ENCODE results near the gene NFKBIL1. TPM values are rescaled to one million over a fixed set of nuclear protein-coding genes. Genes with fewer than 3 reads are reported as not detected.

NFKBIL1 gene
- total and polyA plus RNA-seq, 4 experiments from 2014 or later, result 5.7 to 13.3 (median 8.6) TPM

- ChIA-PET POLR2A (ENCODE audit: partially characterized antibody) (interaction anchor here (0.6 to 52.5 kb wide), 15 partner anchors 7 to 1270 kb away, joined by 3 to 3597 read pairs (median 5); partner anchors contain the start of genes ABHD16A, ATP6V1G2, BAG6 and DDX39B), CTCF (ENCODE audit: partially characterized antibody) (interaction anchor here (0.5 to 19.7 kb wide), 7 partner anchors 18 to 255 kb away, joined by 3 to 962 read pairs (median 6); partner anchors contain the start of genes ATP6V1G2, DDX39B, LST1 and NCR3)
- Mint-ChIP-seq H3K36me3 (peaks cover 30 to 52% of the 10 kb centered on the region in 2 donors), H3K27me3 (no peaks in the 10 kb centered on the region), H3K4me1 (peaks cover 58 to 97% (median 73%) of the 10 kb centered on the region in 4 donors), H3K4me3 (peak within 1 kb of the TSS; percentile 88 to 100 (median 98)), H3K27ac (peak within 1 kb of the TSS; percentile 96 to 100 (median 99)), H3K9me3 (peaks cover 0 to 4% (median 0%) of the 10 kb centered on the region in 8 donors)
- DNase-seq, result peak; percentile 71 to 92 (median 74)
- Histone ChIP-seq H3K36me3 (ENCODE audit: insufficient read depth, low read length) (peaks cover 12% of the 10 kb centered on the region), H3K27ac (ENCODE audit: low read depth, low read length) (peak within 1 kb of the TSS; percentile 83), H3K9me3 (ENCODE audit: control insufficient read depth in 1 of 2, low read length in 2 of 2) (no peaks in the 10 kb centered on the region), H3K4me1 (ENCODE audit: insufficient read depth, low read length) (peaks cover 82% of the 10 kb centered on the region), H3K27me3 (ENCODE audit: insufficient read depth, low read length) (no peaks in the 10 kb centered on the region), H3K4me3 (ENCODE audit: low read length in 2 of 2) (peak within 1 kb of the TSS; percentile 87 to 99)
- intact Hi-C loops (cut with micrococcal nuclease), result no loop called here
Measured at GRCh38 chr6:31575335-31575901, 28.0 kb downstream of the NFKBIL1 start, which contains the start of gene TNF. TNF (plus strand) TSS chr6:31575565; CDS start chr6:31575742, 177 bp downstream.

DNA sequence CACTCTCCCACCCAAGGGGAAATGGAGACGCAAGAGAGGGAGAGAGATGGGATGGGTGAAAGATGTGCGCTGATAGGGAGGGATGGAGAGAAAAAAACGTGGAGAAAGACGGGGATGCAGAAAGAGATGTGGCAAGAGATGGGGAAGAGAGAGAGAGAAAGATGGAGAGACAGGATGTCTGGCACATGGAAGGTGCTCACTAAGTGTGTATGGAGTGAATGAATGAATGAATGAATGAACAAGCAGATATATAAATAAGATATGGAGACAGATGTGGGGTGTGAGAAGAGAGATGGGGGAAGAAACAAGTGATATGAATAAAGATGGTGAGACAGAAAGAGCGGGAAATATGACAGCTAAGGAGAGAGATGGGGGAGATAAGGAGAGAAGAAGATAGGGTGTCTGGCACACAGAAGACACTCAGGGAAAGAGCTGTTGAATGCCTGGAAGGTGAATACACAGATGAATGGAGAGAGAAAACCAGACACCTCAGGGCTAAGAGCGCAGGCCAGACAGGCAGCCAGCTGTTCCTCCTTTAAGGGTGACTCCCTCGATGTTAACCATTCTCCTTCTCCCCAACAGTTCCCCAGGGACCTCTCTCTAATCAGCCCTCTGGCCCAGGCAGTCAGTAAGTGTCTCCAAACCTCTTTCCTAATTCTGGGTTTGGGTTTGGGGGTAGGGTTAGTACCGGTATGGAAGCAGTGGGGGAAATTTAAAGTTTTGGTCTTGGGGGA, 28.7 kb downstream of the NFKBIL1 start:
- H3K4me3 Mint-ChIP-seq, result peak overlapping the region; percentile 88 to 100 (median 98)
- Histone ChIP-seq H3K27ac (ENCODE audit: low read depth, low read length) (peak overlapping the region; percentile 83), H3K36me3 (ENCODE audit: insufficient read depth, low read length) (peaks cover 12% of the 10 kb centered on the region), H3K4me1 (ENCODE audit: insufficient read depth, low read length) (peaks cover 75% of the 10 kb centered on the region), H3K9me3 (ENCODE audit: control insufficient read depth in 1 of 2, low read length in 2 of 2) (no peaks in the 10 kb centered on the region), H3K4me3 (ENCODE audit: low read length in 2 of 2) (peak overlapping the region; percentile 87 to 99), H3K27me3 (ENCODE audit: insufficient read depth, low read length) (no peaks in the 10 kb centered on the region)
- H3K4me1 Mint-ChIP-seq, result peaks cover 55 to 97% (median 70%) of the 10 kb centered on the region in 4 donors
- H3K36me3 Mint-ChIP-seq, result peaks cover 37 to 58% of the 10 kb centered on the region in 2 donors
- ChIA-PET CTCF (ENCODE audit: partially characterized antibody) (interaction anchor here (0.5 to 19.7 kb wide), 7 partner anchors 17 to 254 kb away, joined by 3 to 962 read pairs (median 5); partner anchors contain the start of genes ATP6V1G2, DDX39B, LST1 and NCR3), POLR2A (ENCODE audit: partially characterized antibody) (interaction anchor here (0.6 to 52.5 kb wide), 22 partner anchors 6 to 1270 kb away, joined by 3 to 3597 read pairs (median 4); partner anchors contain the start of genes ABHD16A, ATP6V1G2, BAG6 and C6orf47)
- intact Hi-C loops (cut with micrococcal nuclease), result loop anchor here (1.0 kb wide), 1 partner anchor 8 kb away; no protein-coding TSS in a partner anchor
- H3K27me3 Mint-ChIP-seq, result no peaks in the 10 kb centered on the region
- peak in 1 of 5 donors; percentile 54 for DNase-seq
- peak overlapping the region; percentile 96 to 100 (median 99) for H3K27ac Mint-ChIP-seq
- peaks cover 0 to 4% (median 0%) of the 10 kb centered on the region in 8 donors for H3K9me3 Mint-ChIP-seq

DNA sequence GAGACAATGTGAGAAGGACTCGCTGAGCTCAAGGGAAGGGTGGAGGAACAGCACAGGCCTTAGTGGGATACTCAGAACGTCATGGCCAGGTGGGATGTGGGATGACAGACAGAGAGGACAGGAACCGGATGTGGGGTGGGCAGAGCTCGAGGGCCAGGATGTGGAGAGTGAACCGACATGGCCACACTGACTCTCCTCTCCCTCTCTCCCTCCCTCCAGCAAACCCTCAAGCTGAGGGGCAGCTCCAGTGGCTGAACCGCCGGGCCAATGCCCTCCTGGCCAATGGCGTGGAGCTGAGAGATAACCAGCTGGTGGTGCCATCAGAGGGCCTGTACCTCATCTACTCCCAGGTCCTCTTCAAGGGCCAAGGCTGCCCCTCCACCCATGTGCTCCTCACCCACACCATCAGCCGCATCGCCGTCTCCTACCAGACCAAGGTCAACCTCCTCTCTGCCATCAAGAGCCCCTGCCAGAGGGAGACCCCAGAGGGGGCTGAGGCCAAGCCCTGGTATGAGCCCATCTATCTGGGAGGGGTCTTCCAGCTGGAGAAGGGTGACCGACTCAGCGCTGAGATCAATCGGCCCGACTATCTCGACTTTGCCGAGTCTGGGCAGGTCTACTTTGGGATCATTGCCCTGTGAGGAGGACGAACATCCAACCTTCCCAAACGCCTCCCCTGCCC, 29.6 kb downstream of the NFKBIL1 start:
- peak overlapping the region; percentile 88 to 100 (median 98) for H3K4me3 Mint-ChIP-seq
- Histone ChIP-seq H3K27ac (ENCODE audit: low read depth, low read length) (peak overlapping the region; percentile 83), H3K27me3 (ENCODE audit: insufficient read depth, low read length) (no peaks in the 10 kb centered on the region), H3K36me3 (ENCODE audit: insufficient read depth, low read length) (peaks cover 12% of the 10 kb centered on the region), H3K9me3 (ENCODE audit: control insufficient read depth in 1 of 2, low read length in 2 of 2) (no peaks in the 10 kb centered on the region), H3K4me1 (ENCODE audit: insufficient read depth, low read length) (peaks cover 67% of the 10 kb centered on the region), H3K4me3 (ENCODE audit: low read length in 2 of 2) (peak overlapping the region; percentile 87 to 99)
- peak in 4 of 5 donors; percentile 49 to 64 (median 58) for DNase-seq
- H3K36me3 Mint-ChIP-seq, result peaks cover 46 to 65% of the 10 kb centered on the region in 2 donors
- H3K4me1 Mint-ChIP-seq, result peaks cover 47 to 97% (median 62%) of the 10 kb centered on the region in 4 donors
- H3K9me3 Mint-ChIP-seq, result peaks cover 0 to 4% (median 0%) of the 10 kb centered on the region in 8 donors
- H3K27me3 Mint-ChIP-seq, result no peaks in the 10 kb centered on the region
- ChIA-PET POLR2A (ENCODE audit: partially characterized antibody) (interaction anchor here (0.5 to 52.5 kb wide), 17 partner anchors 6 to 321 kb away, joined by 3 to 3597 read pairs (median 4); partner anchors contain the start of genes ATP6V1G2, BAG6, C6orf47 and DDX39B), CTCF (ENCODE audit: partially characterized antibody) (interaction anchor here (1.1 to 19.7 kb wide), 4 partner anchors 16 to 253 kb away, joined by 5 to 962 read pairs (median 300); partner anchors contain the start of genes ATP6V1G2, LST1, NCR3 and NFKBIL1)
- peak overlapping the region; percentile 96 to 100 (median 99) for H3K27ac Mint-ChIP-seq
- intact Hi-C loops (cut with micrococcal nuclease), result loop anchor here (1.0 kb wide), 1 partner anchor 9 kb away; no protein-coding TSS in a partner anchor

GRCh38 chr6:31577579-31577966, 30.2 kb downstream of the NFKBIL1 start:
- peaks cover 44 to 97% (median 61%) of the 10 kb centered on the region in 4 donors for H3K4me1 Mint-ChIP-seq
- no peak for DNase-seq
- H3K9me3 Mint-ChIP-seq, result peaks cover 0 to under 1% (median 0%) of the 10 kb centered on the region in 8 donors
- no peaks in the 10 kb centered on the region for H3K27me3 Mint-ChIP-seq
- peak overlapping the region; percentile 88 to 100 (median 98) for H3K4me3 Mint-ChIP-seq
- peak overlapping the region; percentile 87 to 99 for H3K4me3 ChIP-seq (ENCODE audit: low read length in 2 of 2)
- peaks cover 67% of the 10 kb centered on the region for H3K4me1 ChIP-seq (ENCODE audit: insufficient read depth, low read length)
- ChIA-PET CTCF (ENCODE audit: partially characterized antibody) (interaction anchor here (1.1 to 19.7 kb wide), 4 partner anchors 16 to 252 kb away, joined by 5 to 962 read pairs (median 300); partner anchors contain the start of genes ATP6V1G2, LST1, NCR3 and NFKBIL1), POLR2A (ENCODE audit: partially characterized antibody) (interaction anchor here (0.5 to 52.5 kb wide), 12 partner anchors 5 to 285 kb away, joined by 3 to 3597 read pairs (median 6); partner anchors contain the start of genes ATP6V1G2, BAG6, DDX39B and GPANK1)
- H3K36me3 ChIP-seq (ENCODE audit: insufficient read depth, low read length), result peaks cover 12% of the 10 kb centered on the region
- intact Hi-C loops (cut with micrococcal nuclease), result no loop called here
- H3K9me3 ChIP-seq (ENCODE audit: control insufficient read depth in 1 of 2, low read length in 2 of 2), result no peaks in the 10 kb centered on the region
- peak overlapping the region; percentile 96 to 100 (median 99) for H3K27ac Mint-ChIP-seq
- H3K27me3 ChIP-seq (ENCODE audit: insufficient read depth, low read length), result no peaks in the 10 kb centered on the region
- peaks cover 51 to 64% of the 10 kb centered on the region in 2 donors for H3K36me3 Mint-ChIP-seq
- peak overlapping the region; percentile 83 for H3K27ac ChIP-seq (ENCODE audit: low read depth, low read length)

DNA sequence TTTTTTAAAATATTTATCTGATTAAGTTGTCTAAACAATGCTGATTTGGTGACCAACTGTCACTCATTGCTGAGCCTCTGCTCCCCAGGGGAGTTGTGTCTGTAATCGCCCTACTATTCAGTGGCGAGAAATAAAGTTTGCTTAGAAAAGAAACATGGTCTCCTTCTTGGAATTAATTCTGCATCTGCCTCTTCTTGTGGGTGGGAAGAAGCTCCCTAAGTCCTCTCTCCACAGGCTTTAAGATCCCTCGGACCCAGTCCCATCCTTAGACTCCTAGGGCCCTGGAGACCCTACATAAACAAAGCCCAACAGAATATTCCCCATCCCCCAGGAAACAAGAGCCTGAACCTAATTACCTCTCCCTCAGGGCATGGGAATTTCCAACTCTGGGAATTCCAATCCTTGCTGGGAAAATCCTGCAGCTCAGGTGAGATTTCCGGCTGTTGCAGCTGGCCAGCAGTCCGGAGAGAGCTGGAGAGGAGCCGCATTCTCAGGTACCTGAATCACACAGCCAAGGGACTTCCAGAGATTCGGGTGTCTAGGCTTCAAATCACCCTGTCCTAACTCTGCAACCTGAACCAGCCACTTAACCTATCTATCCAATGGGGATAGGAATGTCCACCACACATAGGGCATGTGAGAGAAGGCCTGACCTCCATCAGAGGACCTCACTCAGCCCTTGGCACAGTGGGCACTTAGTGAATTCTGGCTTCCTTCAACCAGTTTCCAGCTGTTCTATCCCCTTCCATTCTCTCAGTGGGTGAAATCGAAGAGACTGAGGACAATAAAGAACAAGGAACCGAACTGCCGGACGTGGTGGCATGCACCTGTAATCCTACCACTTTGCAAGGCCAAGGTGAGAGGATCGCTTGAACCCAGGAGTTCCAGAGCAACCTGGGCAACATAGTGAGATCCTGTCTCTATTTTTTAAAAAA, 31.0 kb downstream of the NFKBIL1 start:
- Mint-ChIP-seq H3K4me3 (peak overlapping the region; percentile 95 to 100 (median 99)), H3K27me3 (no peaks in the 10 kb centered on the region), H3K27ac (peak overlapping the region; percentile 88 to 100 (median 99)), H3K36me3 (peaks cover 56 to 67% of the 10 kb centered on the region in 2 donors), H3K9me3 (no peaks in the 10 kb centered on the region), H3K4me1 (peaks cover 40 to 96% (median 58%) of the 10 kb centered on the region in 4 donors)
- POLR2A ChIA-PET (ENCODE audit: partially characterized antibody), result interaction anchor here (0.7 to 52.5 kb wide), 7 partner anchors 4 to 393 kb away, joined by 3 to 3597 read pairs (median 5); partner anchors contain the start of genes ATP6V1G2, DDX39B, DXO and HSPA1B
- CTCF ChIA-PET (ENCODE audit: partially characterized antibody), result interaction anchor here (7.6 to 19.7 kb wide), 3 partner anchors 9 to 23 kb away, joined by 53 to 962 read pairs (median 595); partner anchors contain the start of genes ATP6V1G2, LST1, NCR3 and NFKBIL1
- Histone ChIP-seq H3K4me3 (ENCODE audit: low read length in 2 of 2) (peak overlapping the region in 1 of 2 donors; percentile 26), H3K27ac (ENCODE audit: low read depth, low read length) (peak overlapping the region; percentile 92), H3K4me1 (ENCODE audit: insufficient read depth, low read length) (peaks cover 67% of the 10 kb centered on the region), H3K27me3 (ENCODE audit: insufficient read depth, low read length) (no peaks in the 10 kb centered on the region), H3K36me3 (ENCODE audit: insufficient read depth, low read length) (peaks cover 12% of the 10 kb centered on the region), H3K9me3 (ENCODE audit: control insufficient read depth in 1 of 2, low read length in 2 of 2) (no peaks in the 10 kb centered on the region)
- DNase-seq, result no peak
- intact Hi-C loops (cut with micrococcal nuclease), result no loop called here

Measured in CD4-positive, alpha-beta memory T cell (primary cell).